Muscle of back (tissue), 11 donors: ENCODE data around the gene NEDD4L. TPM values are rescaled to one million over a fixed set of nuclear protein-coding genes. Genes with fewer than 3 reads are reported as not detected.

Experiments
- DNase-seq, 3 donors: peaks; one replicate each; pipeline versions ENCODE4 v3.0.0 to v3.0.0-alpha.2; 2013
- polyA plus RNA-seq, 10 donors: library from polyadenylated mRNA; unstranded; fragments of 120-200 nt; gene quantifications; one replicate each; pipeline ENCODE4 v1.2.1, GENCODE V29; 2013; ENCODE audit not compliant: insufficient read length in 10 of 10

Gene NEDD4L
- polyA plus RNA-seq, 10 donors, result 24.0 to 46.5 (median 33.6) TPM

GRCh38 chr18:58051765-58052460 is 7.9 kb downstream of the NEDD4L start:
- peak in 2 of 3 donors; percentile 22 to 55 for DNase-seq

GRCh38 chr18:58052960-58053359 is 8.9 kb downstream of the NEDD4L start:
- no peak for DNase-seq

- DNase-seq, result no peak
Measured at GRCh38 chr18:58054041-58054781, 10.2 kb downstream of the NEDD4L start.

- no peak for DNase-seq
Measured at GRCh38 chr18:58055890-58056558, 12.0 kb downstream of the NEDD4L start.

- DNase-seq, result no peak
Measured at GRCh38 chr18:58056852-58057251, 12.8 kb downstream of the NEDD4L start.

GRCh38 chr18:58057291-58057965 is 13.4 kb downstream of the NEDD4L start:
- DNase-seq, result peak in 1 of 3 donors; percentile 10

GRCh38 chr18:58058720-58059119 is 14.7 kb downstream of the NEDD4L start:
- no peak for DNase-seq

- DNase-seq, result no peak
Measured at GRCh38 chr18:58060254-58060653, 16.2 kb downstream of the NEDD4L start.

GRCh38 chr18:58061349-58061748 is 17.3 kb downstream of the NEDD4L start:
- no peak for DNase-seq

GRCh38 chr18:58064406-58064998 is 20.5 kb downstream of the NEDD4L start:
- no peak for DNase-seq

- no peak for DNase-seq
Measured at GRCh38 chr18:58065956-58066355, 21.9 kb downstream of the NEDD4L start.

GRCh38 chr18:58067601-58068000 is 23.6 kb downstream of the NEDD4L start:
- DNase-seq, result no peak

- DNase-seq, result no peak
Measured at GRCh38 chr18:58069099-58069498, 25.1 kb downstream of the NEDD4L start.

GRCh38 chr18:58069721-58070292 is 25.8 kb downstream of the NEDD4L start:
- DNase-seq, result no peak

GRCh38 chr18:58076052-58076451 is 32.0 kb downstream of the NEDD4L start:
- no peak for DNase-seq

- DNase-seq, result no peak
Measured at GRCh38 chr18:58077329-58077728, 33.3 kb downstream of the NEDD4L start.

- no peak for DNase-seq
Measured at GRCh38 chr18:58078889-58079573, 35.0 kb downstream of the NEDD4L start.

GRCh38 chr18:58080451-58080850 is 36.4 kb downstream of the NEDD4L start:
- no peak for DNase-seq

GRCh38 chr18:58087928-58088690 is 44.1 kb downstream of the NEDD4L start:
- no peak for DNase-seq

GRCh38 chr18:58088691-58089065 is 44.7 kb downstream of the NEDD4L start:
- DNase-seq, result no peak
